ENCODE results near the gene MPZL2.
A peak's percentile ranks its signal among the peaks of the same experiment; 100 is the strongest.

Gene MPZL2

DNA sequence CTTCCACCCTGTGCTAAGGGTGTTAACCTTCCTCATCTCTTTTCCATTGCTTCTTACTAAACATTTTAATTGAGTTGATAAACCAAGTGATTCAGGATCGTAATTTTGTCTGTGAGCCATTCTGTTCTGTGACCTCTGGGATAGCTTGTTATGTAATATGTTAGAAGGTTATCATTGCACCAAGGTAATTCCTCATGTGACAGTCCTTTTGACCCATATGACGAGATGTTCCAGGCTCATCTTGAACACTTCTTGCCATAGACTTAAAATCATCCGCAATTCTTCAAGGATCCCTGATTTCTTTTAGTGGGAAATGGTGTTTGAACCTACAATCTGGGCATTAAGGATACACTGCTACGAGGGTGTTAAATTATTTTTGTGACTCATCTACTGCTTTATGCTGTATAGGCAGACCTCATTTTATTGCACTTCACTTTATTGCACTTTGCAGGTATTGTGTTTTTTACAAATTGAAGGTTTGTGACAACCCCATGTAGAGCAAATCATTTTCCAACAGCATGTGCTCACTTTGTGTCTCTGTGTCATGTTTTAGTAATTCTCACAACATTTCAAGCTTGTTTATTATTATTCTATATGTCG lies 19.0 kb upstream of the MPZL2 start:
- no peak for DNase-seq (ENCODE audit: low read depth)

- no peak for DNase-seq (ENCODE audit: low read depth)
Measured at GRCh38 chr11:118282606-118283005, 18.5 kb upstream of the MPZL2 start.

DNA sequence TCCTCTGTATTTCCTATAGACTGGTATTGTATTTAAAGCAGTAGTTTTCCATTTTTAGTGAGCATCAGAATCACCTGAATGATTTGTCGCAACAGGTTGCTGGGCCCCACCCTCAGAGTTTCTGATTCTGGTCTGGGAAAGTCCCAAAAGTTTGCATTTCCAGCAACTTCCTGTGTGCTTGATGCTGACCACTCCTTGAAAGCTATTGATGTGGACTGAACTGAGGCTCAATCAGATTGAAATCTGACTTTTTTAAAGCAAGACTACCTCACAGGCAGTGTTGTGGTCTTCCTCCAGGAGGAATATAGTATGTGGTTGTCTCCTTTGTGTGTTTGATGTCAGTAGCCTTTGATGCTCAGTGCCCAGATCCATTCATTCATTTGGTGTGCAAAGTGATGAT lies 17.2 kb upstream of the MPZL2 start:
- no peak for DNase-seq (ENCODE audit: low read depth)

DNA sequence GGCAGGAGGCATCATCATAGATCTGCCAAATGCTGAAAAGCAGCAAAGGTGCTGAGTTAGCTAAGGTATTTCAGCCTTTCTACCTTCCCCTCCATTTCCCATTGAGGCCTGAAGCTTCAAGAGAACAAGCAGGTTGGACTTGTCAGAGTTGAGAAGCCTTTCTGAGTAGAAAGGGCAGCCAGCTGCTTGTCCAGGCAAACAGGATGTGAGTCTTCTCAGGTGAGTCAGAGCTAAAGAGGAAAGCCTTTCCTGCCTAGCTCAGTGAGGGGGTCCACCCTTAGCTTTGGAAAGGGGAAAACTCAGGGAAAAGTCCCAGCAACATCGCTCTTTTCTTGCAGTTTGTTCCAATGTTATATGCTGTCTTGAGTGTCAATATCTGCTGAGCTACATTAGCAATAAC lies 13.2 kb upstream of the MPZL2 start:
- no peak for DNase-seq (ENCODE audit: low read depth)

- no peak for DNase-seq (ENCODE audit: low read depth)
Measured at GRCh38 chr11:118276422-118276821, 12.3 kb upstream of the MPZL2 start.

GRCh38 chr11:118275176-118275575 lies 11.1 kb upstream of the MPZL2 start:
- DNase-seq (ENCODE audit: low read depth) = no peak

- no peak for DNase-seq (ENCODE audit: low read depth)
Measured at GRCh38 chr11:118274186-118274585, 10.1 kb upstream of the MPZL2 start.

GRCh38 chr11:118272001-118272400 lies 7.9 kb upstream of the MPZL2 start:
- no peak for DNase-seq (ENCODE audit: low read depth)

GRCh38 chr11:118267486-118267885 lies 3.4 kb upstream of the MPZL2 start:
- DNase-seq (ENCODE audit: low read depth) = no peak

GRCh38 chr11:118265954-118266353 lies 1.9 kb upstream of the MPZL2 start:
- DNase-seq (ENCODE audit: low read depth) = no peak

DNA sequence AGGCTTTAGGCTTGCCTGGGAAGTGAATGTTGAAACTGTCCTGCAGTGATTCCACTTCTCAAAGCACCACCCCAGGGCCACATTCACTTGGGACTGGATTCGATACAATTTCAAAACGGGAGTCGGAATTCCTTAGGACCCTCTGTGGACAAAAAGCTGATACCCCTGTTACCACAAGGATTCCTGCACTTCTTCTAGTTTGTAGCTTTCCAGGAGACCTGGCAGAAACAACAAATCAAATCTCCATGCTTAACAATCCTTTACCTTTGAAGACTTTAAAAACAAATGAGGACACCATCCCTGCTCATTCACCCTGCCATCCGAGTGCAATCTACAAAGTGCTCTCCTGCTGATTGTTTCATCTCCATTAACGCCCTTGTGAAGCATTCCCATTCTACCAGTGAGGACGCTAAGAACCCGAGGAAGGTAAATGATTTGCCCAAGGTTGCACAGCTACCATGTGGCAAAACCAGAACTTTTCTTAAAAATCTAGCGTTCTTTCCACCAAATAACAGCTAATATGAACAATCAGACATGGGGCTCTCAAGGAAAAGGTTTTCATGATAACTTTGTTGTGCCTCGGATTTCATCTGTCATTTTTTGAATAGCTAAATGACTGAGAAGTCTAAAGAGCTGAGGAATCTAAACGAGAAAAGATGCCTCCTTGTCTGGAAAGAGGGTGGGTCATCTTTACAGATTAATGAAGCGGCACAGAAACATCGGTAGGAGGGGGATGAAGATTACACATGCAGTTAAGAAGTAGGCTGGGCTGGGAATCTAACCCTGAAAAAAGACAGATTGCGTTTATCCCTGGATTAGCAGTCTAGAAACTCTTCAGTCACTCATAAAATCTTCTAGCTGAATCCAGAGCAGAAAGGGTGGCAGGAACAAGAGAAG lies 720 bp upstream of the MPZL2 start:
- DNase-seq (ENCODE audit: low read depth) = no peak

GRCh38 chr11:118263112-118263511 lies 985 bp downstream of the MPZL2 start:
- DNase-seq (ENCODE audit: low read depth) = no peak

- no peak for DNase-seq (ENCODE audit: low read depth)
Measured at GRCh38 chr11:118260353-118260752, 3.7 kb downstream of the MPZL2 start.

GRCh38 chr11:118259138-118259537 lies 5.0 kb downstream of the MPZL2 start:
- DNase-seq (ENCODE audit: low read depth) = no peak

DNA sequence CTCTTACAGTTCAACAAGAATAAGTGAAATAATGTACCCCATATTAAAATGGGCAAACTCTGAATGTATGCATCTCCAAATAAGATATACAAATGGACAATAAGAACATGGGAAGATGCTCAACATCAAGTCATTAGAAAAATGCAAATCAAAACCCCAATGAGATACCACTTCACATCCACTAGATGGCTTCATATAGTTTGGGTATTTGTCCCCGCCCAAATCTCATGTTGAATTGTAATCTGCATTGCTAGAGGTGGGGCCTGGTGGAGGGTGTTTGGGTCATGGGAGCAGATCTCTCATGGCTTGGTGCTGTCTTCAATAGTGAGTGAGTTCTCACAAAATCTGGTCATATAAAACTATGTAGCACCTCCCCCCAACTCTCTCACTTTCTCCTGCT lies 5.7 kb downstream of the MPZL2 start:
- no peak for DNase-seq (ENCODE audit: low read depth)

DNA sequence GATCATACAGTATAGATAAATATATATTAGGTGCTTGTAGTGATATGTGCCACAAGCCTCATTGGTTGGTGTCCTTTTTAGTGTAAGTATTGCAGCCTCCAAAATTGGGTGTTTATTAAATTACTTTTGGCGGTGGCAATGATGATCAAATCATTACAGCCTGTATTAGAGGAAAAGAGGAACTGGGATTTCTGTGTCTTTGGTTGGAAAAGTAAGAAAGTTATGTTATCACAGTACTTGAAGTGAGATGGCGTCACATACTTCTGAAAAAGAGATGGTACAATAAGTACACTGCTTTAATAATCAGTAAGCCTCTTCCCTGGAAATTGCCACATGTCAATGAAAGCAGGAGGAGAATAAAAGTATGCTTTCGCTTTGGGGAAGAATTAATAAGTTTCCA lies 11.4 kb downstream of the MPZL2 start:
- no peak for DNase-seq (ENCODE audit: low read depth)

DNA sequence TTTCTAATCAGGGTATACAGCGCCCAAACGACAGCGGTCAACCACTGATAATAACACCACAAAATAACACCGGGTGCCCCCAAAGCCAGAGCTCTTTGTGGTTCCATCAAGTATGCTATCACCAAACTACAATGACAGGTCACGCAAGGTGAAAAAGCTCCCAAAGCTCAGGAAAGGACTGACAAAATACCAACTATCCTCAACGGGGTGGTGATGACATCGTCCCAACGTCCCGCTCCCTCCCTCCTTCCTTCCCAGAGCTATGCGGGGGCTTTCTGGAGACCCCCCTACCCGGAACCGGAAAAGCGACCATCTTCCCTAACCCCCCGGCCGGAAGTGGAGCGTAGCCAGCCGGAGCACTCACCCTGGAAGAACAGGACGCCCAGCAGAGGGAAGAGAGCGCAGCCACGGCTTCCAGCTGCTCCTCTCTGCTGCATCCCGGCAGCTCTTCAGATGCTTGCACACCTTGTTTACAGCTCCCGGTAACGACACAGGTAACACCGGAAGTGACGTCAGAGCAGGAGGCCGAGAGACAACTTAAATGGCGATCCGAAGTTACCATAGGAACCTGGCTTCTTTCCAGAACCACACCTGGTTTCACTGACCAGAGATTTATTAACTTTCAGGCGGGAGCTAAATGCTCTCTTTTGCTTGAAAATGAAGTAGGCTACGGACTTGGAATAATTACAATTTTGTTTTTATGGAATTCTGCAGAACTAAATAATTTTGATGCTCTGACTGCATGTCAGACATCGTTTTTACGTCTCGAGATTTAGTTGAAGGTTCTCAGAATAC lies 12.0 kb downstream of the MPZL2 start, which contains the start of gene MPZL3:
MPZL3 (minus strand) TSS at position 508 of the 795 bp plus-strand sequence; CDS start at position 437, 71 bp downstream.
- peak; percentile 66 for DNase-seq (ENCODE audit: low read depth)

- DNase-seq (ENCODE audit: low read depth) = no peak
Measured at GRCh38 chr11:118247041-118247440, 17.1 kb downstream of the MPZL2 start.

DNA sequence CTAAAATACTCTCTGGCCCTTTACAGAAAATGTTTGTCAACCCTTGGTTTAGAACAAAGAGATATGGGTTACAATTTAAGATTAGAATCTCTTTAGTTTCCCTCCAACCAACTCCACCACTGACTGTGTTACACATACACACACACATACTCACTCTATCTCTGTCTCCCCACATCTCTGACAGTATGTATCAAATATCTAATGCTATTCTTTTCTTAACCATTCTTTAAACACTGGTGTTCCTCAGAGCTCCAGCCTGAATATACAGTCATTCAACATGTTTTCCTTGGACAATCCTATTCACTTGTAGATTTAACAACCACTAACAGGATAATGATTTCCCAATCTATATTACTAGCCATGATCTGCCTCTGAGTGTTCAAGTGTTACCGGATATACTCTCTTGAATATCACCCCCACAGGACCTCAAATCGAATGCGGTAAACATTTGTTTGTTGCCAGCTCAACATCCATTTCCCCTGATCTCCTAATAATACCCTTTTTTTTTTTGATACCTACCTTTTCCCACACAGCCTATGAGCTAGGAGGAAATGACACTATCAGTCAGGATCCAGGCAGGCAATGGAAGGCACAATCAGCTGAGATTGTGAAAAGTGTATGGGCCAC lies 18.0 kb downstream of the MPZL2 start:
- no peak for DNase-seq (ENCODE audit: low read depth)

- no peak for DNase-seq (ENCODE audit: low read depth)
Measured at GRCh38 chr11:118243993-118244762, 19.9 kb downstream of the MPZL2 start.

DNA sequence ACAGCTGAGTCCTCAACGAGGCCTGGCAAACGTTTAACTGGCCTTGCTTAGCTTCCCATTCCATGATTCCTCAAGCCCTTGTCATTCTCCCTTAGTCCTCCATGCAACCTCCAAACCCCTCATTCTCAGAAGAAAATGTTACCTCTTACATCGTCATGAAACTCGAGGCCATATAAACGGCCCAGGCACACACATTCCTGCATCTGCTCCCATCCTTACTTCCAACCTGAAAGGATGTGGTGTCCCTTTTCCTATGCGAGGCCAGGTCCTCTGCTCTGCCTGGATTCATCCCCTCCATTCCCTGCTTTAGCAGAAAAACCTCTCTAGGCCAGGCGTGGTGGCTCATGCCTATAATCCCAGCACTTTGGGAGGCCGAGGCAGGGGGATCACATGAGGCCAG lies 20.9 kb downstream of the MPZL2 start:
- no peak for DNase-seq (ENCODE audit: low read depth)

GRCh38 chr11:118241764-118242098 lies 22.4 kb downstream of the MPZL2 start:
- no peak for DNase-seq (ENCODE audit: low read depth)

Data from stimulated activated CD8-positive, alpha-beta memory T cell treated with anti-CD3 and anti-CD28 coated beads, Interleukin-15, amount 100 ng/mL, for 1 hour (primary cell).